K562 (cell line): ENCODE results near the gene CSF2. TPM values are rescaled to one million over a fixed set of nuclear protein-coding genes. Genes with fewer than 3 reads are reported as not detected.

Experiments
- ARID1B ChIP-seq: fragments of 450-650 bp; IDR thresholded peaks from 2 replicates; pipeline ENCODE4 v1.6.1; 2016; ENCODE audit warnings: antibody characterized with exemption, mild to moderate bottlenecking, inconsistent platforms
- ATF4 ChIP-seq: fragments of 450-650 bp; formaldehyde crosslinking; IDR thresholded peaks from 2 replicates; pipeline ENCODE4 v1.4.0; 2022; ENCODE audit warnings: mild to moderate bottlenecking, moderate library complexity
- BRD9 ChIP-seq: fragments of 450-650 bp; IDR thresholded peaks from 2 replicates; pipeline ENCODE4 v1.6.1; 2018; ENCODE audit warnings: low read depth; ENCODE audit not compliant: partially characterized antibody
- CBFA2T2 ChIP-seq: fragments of 450-650 bp; conservative IDR thresholded peaks from 2 replicates; pipeline ENCODE4 v1.6.1; 2017; ENCODE audit warnings: mild to moderate bottlenecking
- CBFA2T3 ChIP-seq: fragments of 450-650 bp; IDR thresholded peaks from 2 replicates; pipeline ENCODE4 v1.6.1; 2017
- CXXC5 ChIP-seq: fragments of 250-450 bp; sonication (Bioruptor Pico); IDR thresholded peaks from 2 replicates; pipeline ENCODE4 v1.8.0; 2022; ENCODE audit warnings: inconsistent platforms, mild to moderate bottlenecking, moderate library complexity
- EGR1 ChIP-seq: fragments of 450-650 bp; conservative IDR thresholded peaks from 2 replicates; pipeline ENCODE4 v1.6.1; 2017; ENCODE audit warnings: mild to moderate bottlenecking
- ESRRA ChIP-seq: fragments of 450-650 bp; IDR thresholded peaks from 2 replicates; pipeline ENCODE4 v1.6.1; 2014; ENCODE audit warnings: low read depth, mild to moderate bottlenecking, moderate library complexity, borderline replicate concordance
- FOXJ2 ChIP-seq: fragments of 200-800 bp; sonication (Bioruptor generic); IDR thresholded peaks from 2 replicates; pipeline ENCODE4 v1.6.1; 2016; ENCODE audit warnings: missing genetic modification characterization, missing compliant biosample characterization
- HINFP ChIP-seq: fragments of 450-650 bp; conservative IDR thresholded peaks from 2 replicates; pipeline ENCODE4 v1.6.1; 2016; ENCODE audit warnings: missing genetic modification characterization, low read depth, mild to moderate bottlenecking, control low read depth, missing compliant biosample characterization
- KLF10 ChIP-seq: fragments of 250-450 bp; sonication (Bioruptor Pico); IDR thresholded peaks from 2 replicates; pipeline ENCODE4 v1.6.1; 2021; ENCODE audit warnings: matching md5 sums
- MAFK ChIP-seq: IDR thresholded peaks from 2 replicates; pipeline ENCODE4 v1.6.1; 2011; ENCODE audit warnings: low read length, improper control_type of control experiment
- NCOA2 ChIP-seq, 2 experiments: fragments of 450-650 bp; IDR thresholded peaks; 2 replicates each; pipeline ENCODE4 v1.6.1; 2018; ENCODE audit warnings: mild to moderate bottlenecking in 2 of 2, moderate library complexity in 1 of 2; ENCODE audit not compliant: partially characterized antibody in 2 of 2
- NFIC ChIP-seq: fragments of 450-650 bp; IDR thresholded peaks from 2 replicates; pipeline ENCODE4 v1.6.1; 2017; ENCODE audit warnings: mild to moderate bottlenecking, inconsistent platforms
- SIN3B ChIP-seq: fragments of 450-650 bp; IDR thresholded peaks from 2 replicates; pipeline ENCODE4 v1.6.1; 2017; ENCODE audit warnings: low read depth, mild to moderate bottlenecking, moderate library complexity
- SIRT6 ChIP-seq: IDR thresholded peaks from one replicate; pipeline ENCODE4 v1.6.1; 2012; ENCODE audit warnings: low read depth, mild to moderate bottlenecking, control low read depth, inconsistent platforms, low read length, moderate library complexity
- SNAPC5 ChIP-seq: fragments of 250-450 bp; sonication (Bioruptor Pico); IDR thresholded peaks from 2 replicates; pipeline ENCODE4 v1.8.0; 2021; ENCODE audit warnings: moderate library complexity, mild to moderate bottlenecking, inconsistent platforms
- SNIP1 ChIP-seq: fragments of 450-650 bp; IDR thresholded peaks from 2 replicates; pipeline ENCODE4 v1.7.1; 2017; ENCODE audit warnings: low read depth, mild to moderate bottlenecking
- SPI1 ChIP-seq: IDR thresholded peaks from 2 replicates; pipeline ENCODE4 v1.6.1; 2011; ENCODE audit warnings: low read depth, low read length, control low read depth, borderline replicate concordance
- TBL1XR1 ChIP-seq, 2 experiments: IDR thresholded peaks; 2 replicates each; pipeline ENCODE4 v1.6.1; 2012; ENCODE audit warnings: improper control_type of control experiment in 2 of 2, low read length in 2 of 2, mild to moderate bottlenecking in 1 of 2
- TEAD2 ChIP-seq: fragments of 450-650 bp; IDR thresholded peaks from 2 replicates; pipeline ENCODE4 v1.6.1; 2016; ENCODE audit warnings: missing genetic modification characterization, control low read depth, missing compliant biosample characterization
- XRCC5 ChIP-seq: fragments of 200-400 bp; formaldehyde crosslinking; IDR thresholded peaks from 2 replicates; pipeline ENCODE4 v1.6.1; 2017; ENCODE audit warnings: low read depth, mild to moderate bottlenecking, low read length
- ZC3H11A ChIP-seq: IDR thresholded peaks from 2 replicates; pipeline ENCODE4 v1.6.1; 2012; ENCODE audit warnings: low read depth, low read length, improper control_type of control experiment
- ZNF175 ChIP-seq: fragments of 200-800 bp; sonication (Bioruptor generic); IDR thresholded peaks from 2 replicates; pipeline ENCODE4 v1.6.1; 2016; ENCODE audit warnings: low read depth, mild to moderate bottlenecking, missing genetic modification characterization, missing compliant biosample characterization
- ZNF23 ChIP-seq: fragments of 250-450 bp; sonication (Bioruptor Pico); IDR thresholded peaks from 2 replicates; pipeline ENCODE4 v1.4.0; 2020; ENCODE audit warnings: mild to moderate bottlenecking
- ZNF232 ChIP-seq: sonication (generic); formaldehyde crosslinking; IDR thresholded peaks from 2 replicates; pipeline ENCODE4 v1.8.0; 2022; ENCODE audit warnings: mild to moderate bottlenecking, missing genetic modification reagents
- ZNF280B ChIP-seq: fragments of 250-450 bp; sonication (Bioruptor Pico); IDR thresholded peaks from 2 replicates; pipeline ENCODE4 v1.5.1; 2021; ENCODE audit warnings: mild to moderate bottlenecking
- ZNF589 ChIP-seq: fragments of 200-800 bp; sonication (Bioruptor generic); IDR thresholded peaks from 2 replicates; pipeline ENCODE4 v1.6.1; 2016; ENCODE audit warnings: low read depth, missing genetic modification characterization, missing compliant biosample characterization
- polyA plus RNA-seq, 8 experiments: library from polyadenylated mRNA; depleted of rRNA in 4 of 8; stranded (reverse) in 5 of 8; unstranded in 3 of 8; fragments of >200 nt; fragmentation: Nextera tagmentation in 2 of 8; fragmentation: Illumina TruSeq in 1 of 8; extraction: Ambion mirVana in 2 of 8; extraction: Trizol in 1 of 8; gene quantifications; 2 replicates each; pipeline versions ENCODE4 v1.2.1 to v1.2.3, GENCODE V29; 2011 to 2014; ENCODE audit warnings: inconsistent platforms in 1 of 8, missing spikeins in 1 of 8
- total RNA-seq, 7 experiments: library from RNA; depleted of rRNA in 6 of 7; stranded (reverse); fragments of >200 nt in 6 of 7; fragmentation: Illumina TruSeq in 2 of 7; extraction: Trizol in 2 of 7; gene quantifications; 2 replicates each; pipeline versions ENCODE4 v1.2.1 to v1.2.3, GENCODE V29; 2011 to 2021; ENCODE audit warnings: low replicate concordance in 1 of 7

CSF2 gene
- total and polyA plus RNA-seq, 9 of the 15 experiments (the other 6 are each of a cell fraction or from before 2014, with no cell fraction given) = 0.25 to 0.29 TPM; not detected in 7

GRCh38 chr5:132086277-132086794, 12.7 kb downstream of the CSF2 start (continued):
- TF ChIP-seq HINFP (tag) (0 out of 2 replicates have a peak, but pooled peaks have one; percentile 20), MAFK (no peak), ESRRA (no peak), ARID1B (peak; percentile 55; the same call in 1 of the 2 replicates), BRD9 (no peak), SIN3B (no peak), SPI1 (no peak), NCOA2 (IDR thresholded peaks at IDR 0.05; ENCODE audit: partially characterized antibody in 2 of 2) (no peak), CBFA2T3 (peak; percentile 6; the same call in 1 of the 2 replicates), FOXJ2 (tag) (peak; percentile 46; the same call in 1 of the 2 replicates), ZNF589 (CRISPR knock-in tag) (peak; percentile 51; the same call in 1 of the 2 replicates), CBFA2T2 (no peak), KLF10 (CRISPR knock-in tag) (no peak), NFIC (peak; percentile 88), TEAD2 (0 out of 2 replicates have a peak, but pooled peaks have one; percentile 1), ZNF280B (no peak), SNIP1 (no peak), ZNF23 (CRISPR knock-in tag) (no peak), ZNF232 (CRISPR knock-in tag) (no peak), XRCC5 (no peak), SIRT6 (no peak), SNAPC5 (no peak), ZNF175 (CRISPR knock-in tag) (peak; percentile 75; the same call in 1 of the 2 replicates), TBL1XR1 (IDR thresholded peaks at IDR 0.05; ENCODE audit: low read length in 2 of 2) (no peak), CXXC5 (peak; percentile 42; the same call in 1 of the 2 replicates), ZC3H11A (no peak), EGR1 (no peak), ATF4 (no peak)
